Kidney glomerular epithelial cell (primary cell): ENCODE data around the gene CDON.

Source experiments
- DNase-seq: peaks from one replicate; lab custom pipeline; 2025; lab: John Stamatoyannopoulos, UW

Gene CDON

GRCh38 chr11:126083829-126084607 lies 21.4 kb upstream of the CDON start:
- DNase-seq: no peak

GRCh38 chr11:126082251-126083109 lies 19.8 kb upstream of the CDON start:
- no peak for DNase-seq

- no peak for DNase-seq
These were observed 19.2 kb upstream of the CDON start for GRCh38 chr11:126081915-126082250.

GRCh38 chr11:126080161-126080941 lies 17.7 kb upstream of the CDON start:
- no peak for DNase-seq

- DNase-seq: no peak
These were observed 17.0 kb upstream of the CDON start for GRCh38 chr11:126079621-126080124.

GRCh38 chr11:126076641-126077040 lies 14.0 kb upstream of the CDON start:
- no peak for DNase-seq

- DNase-seq: no peak
These were observed 10.3 kb upstream of the CDON start for GRCh38 chr11:126072801-126073594.

GRCh38 chr11:126072141-126072741 lies 9.6 kb upstream of the CDON start:
- DNase-seq: no peak

- no peak for DNase-seq
These were observed 814 bp upstream of the CDON start for GRCh38 chr11:126063507-126063852.

- DNase-seq: peak; percentile 46
These were observed 673 bp downstream of the CDON start for GRCh38 chr11:126061707-126062678.

GRCh38 chr11:126060757-126061171 lies 1.9 kb downstream of the CDON start:
- DNase-seq: peak; percentile 47

- no peak for DNase-seq
These were observed 3.4 kb downstream of the CDON start for GRCh38 chr11:126059238-126059781.

GRCh38 chr11:126058105-126058874 lies 4.4 kb downstream of the CDON start:
- DNase-seq: no peak

- no peak for DNase-seq
These were observed 7.8 kb downstream of the CDON start for GRCh38 chr11:126054882-126055281.

- no peak for DNase-seq
These were observed 8.3 kb downstream of the CDON start for GRCh38 chr11:126054408-126054807.

- DNase-seq: no peak
These were observed 9.0 kb downstream of the CDON start for GRCh38 chr11:126053415-126054286.

- no peak for DNase-seq
These were observed 11.5 kb downstream of the CDON start for GRCh38 chr11:126051117-126051516.

GRCh38 chr11:126049159-126049558 lies 13.5 kb downstream of the CDON start:
- no peak for DNase-seq
